Fibroblast of skin of left quadriceps (primary cell): ENCODE measurements around the gene ZNF304.

Experiments used
- DNase-seq, 2 experiments: peaks; one replicate each; pipeline ENCODE4 v3.0.0-alpha.2; 2013; ENCODE audit warnings: low read depth in 2 of 2

ZNF304 gene

GRCh38 chr19:57350877-57351805, at the start of gene ZNF304:
Gene ZNF304 (plus strand): TSS chr19:57351271. CDS start chr19:57351665, 394 bp downstream.
- DNase-seq, result peak; percentile 93 to 94

- peak; percentile 49 to 53 for DNase-seq
Observed at GRCh38 chr19:57302020-57302465, 49.0 kb upstream of the ZNF304 start.

DNA sequence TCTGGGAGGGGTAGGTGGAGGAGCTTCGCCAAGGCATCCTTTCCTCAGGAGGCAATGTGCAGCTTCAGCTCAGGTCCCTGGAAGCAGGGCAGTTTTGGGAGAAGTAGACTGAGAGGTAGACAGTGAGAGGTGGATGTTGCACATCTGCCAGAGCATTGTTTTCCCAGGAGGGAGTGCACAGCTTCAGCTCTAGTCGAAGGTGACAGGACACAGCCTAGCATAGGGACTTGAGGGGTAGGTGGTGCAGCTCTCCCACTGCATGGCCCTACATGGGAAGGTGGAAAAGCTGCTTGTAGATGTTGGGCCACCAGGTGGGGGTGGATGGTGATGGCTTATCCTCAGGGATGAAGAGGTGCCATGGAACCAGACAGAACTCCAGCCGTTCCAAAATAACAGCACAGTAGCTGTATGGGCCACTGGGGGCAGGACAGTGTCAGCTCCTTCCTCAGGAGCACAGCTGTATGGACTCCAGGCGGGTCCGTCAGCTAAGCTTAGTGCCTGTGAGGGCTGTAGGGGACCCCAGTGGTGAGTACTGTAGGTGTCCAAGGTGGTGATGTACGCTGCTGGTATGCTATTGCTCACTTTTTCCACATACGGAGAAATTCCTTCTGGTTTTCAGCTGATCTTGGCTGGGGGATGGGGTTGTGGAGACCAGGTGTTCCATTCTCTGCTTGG, 48.2 kb upstream of the ZNF304 start:
- no peak for DNase-seq

GRCh38 chr19:57305056-57305455, 46.0 kb upstream of the ZNF304 start:
- DNase-seq, result no peak

GRCh38 chr19:57308514-57308913, 42.6 kb upstream of the ZNF304 start:
- DNase-seq, result no peak

DNA sequence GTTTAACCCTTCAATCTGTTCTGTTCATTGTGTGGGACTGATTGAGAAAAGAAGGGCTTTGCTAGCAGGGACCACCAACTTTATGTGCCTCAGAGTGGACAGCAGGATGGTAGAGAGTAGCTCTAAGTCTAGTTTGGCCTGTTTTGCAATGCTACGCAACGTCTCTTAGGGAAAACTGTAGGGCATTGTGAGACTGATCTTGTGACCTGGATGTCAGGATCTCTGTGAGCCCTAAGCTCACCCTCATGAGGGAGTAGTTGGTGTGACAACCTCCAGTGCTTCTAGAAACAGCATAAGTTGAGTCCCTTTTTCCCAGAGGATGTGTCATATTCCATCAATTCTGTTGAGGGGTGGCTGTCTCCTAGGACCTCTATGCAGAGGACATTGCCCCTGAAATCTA, 40.3 kb upstream of the ZNF304 start:
- DNase-seq, result no peak

GRCh38 chr19:57314146-57314545, 36.9 kb upstream of the ZNF304 start:
- no peak for DNase-seq

DNA sequence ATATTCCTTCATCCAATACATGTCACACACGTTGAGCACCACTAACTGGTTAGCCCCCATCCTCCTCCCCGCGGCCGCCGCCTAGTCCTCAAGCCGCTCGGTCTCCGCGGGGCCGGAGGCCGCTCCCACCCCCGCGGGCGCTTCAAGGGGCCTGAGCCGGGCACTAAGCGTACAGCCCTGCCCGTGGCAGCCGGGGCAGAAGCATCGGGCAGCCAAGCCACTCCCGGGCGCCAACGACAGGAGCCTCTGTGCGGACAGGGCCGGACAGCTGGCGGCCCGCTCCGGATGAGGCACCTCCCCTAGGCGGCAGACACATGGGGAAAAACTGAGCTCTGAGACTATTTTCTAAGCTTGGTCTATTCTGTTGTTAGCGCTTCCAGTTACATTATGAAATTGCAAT, 33.6 kb upstream of the ZNF304 start:
- no peak for DNase-seq

- DNase-seq, result no peak
Observed at GRCh38 chr19:57319869-57320179, 31.2 kb upstream of the ZNF304 start.

DNA sequence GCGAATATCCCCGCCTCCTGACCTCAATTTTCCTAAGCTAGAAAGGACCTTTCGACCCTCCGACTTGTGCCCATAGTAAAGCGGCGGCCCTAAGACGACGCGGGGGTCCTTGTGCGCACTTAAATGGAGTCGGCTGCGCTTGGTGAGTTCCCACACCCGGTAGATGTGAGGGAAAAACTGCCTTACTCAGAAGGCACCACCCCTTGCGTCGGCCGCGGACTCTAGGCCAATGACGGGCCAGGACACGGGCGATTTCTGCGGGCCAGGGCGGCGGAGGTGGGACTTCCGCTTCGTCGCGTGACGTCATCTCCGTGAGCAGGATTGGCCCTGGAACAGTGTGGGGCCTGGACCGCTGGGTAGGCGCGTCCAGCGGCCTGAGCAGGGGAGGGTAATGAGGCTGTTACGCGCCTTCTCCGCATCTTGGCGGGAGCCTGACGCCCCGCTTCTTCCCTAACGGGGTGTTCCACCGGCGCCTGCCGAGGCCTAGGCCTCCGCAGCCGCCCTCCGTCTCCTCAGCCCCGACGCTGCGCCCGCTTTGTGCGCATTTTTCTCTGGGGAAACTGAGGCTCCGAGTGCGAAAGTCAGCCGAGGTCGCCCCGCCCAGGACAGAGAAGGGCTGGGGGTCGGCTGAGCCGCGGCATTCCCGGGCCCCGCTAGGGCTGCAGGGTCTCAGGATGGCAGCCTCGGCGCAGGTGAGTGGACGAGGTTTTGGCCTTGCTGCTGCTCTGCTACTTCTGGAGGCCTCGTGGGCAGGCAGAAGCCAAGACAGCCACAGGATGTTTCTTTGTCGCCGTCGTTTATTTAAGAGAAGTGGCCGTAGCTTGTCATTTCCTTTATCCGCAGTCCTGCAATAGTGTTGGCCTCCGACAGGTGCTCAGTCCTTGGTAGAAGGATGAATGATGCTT, 30.6 kb upstream of the ZNF304 start, which contains the start of gene ZNF543:
Gene ZNF543, plus strand, starts transcription at position 293 of the 905 bp plus-strand sequence. Its CDS starts 382 bp downstream, at position 675.
- DNase-seq, result peak; percentile 90 to 91

DNA sequence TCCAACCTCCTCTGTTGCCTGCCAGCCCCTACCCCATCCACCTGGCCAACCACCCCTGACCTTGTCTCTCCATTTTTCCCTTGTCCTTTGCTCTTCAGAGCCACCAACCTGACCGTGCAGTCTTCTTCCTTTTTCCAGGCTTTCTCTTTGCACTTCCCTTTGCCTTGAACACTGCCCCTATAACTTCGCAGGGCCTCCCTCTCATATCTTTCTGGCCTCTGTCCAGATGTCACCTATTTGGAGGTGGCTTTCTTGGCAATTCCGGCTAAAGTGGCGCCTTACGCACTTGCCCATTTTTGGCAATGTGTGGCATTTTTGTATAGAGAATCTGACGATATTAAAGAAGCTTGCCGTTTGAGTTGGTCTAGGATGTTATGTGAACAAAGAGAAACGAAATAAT, 30.0 kb upstream of the ZNF304 start:
- DNase-seq, result no peak

- no peak for DNase-seq
Observed at GRCh38 chr19:57321751-57322150, 29.3 kb upstream of the ZNF304 start.

GRCh38 chr19:57324992-57325391, 26.1 kb upstream of the ZNF304 start:
- no peak for DNase-seq

- DNase-seq, result no peak
Observed at GRCh38 chr19:57327993-57328392, 23.1 kb upstream of the ZNF304 start.

- no peak for DNase-seq
Observed at GRCh38 chr19:57334191-57334590, 16.9 kb upstream of the ZNF304 start.

DNA sequence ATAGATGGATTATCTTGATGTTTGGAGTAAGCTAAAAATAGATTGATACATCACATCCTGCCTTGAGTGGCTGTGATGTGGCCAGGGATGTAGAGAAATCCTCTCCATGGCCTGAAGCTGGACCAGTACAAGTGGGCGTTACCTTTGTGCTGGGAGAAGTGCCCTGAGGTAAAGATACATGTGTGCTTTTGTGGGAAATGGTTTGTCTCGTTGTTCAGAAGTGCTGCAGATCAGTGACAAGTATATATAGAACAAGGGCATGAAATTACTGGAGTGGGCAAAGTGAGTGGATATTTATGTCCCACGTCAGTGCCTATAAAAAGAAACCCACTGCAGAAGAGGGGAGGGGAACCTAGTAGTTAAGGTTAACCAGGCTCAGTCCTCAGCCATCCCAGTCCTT, 12.2 kb upstream of the ZNF304 start:
- DNase-seq, result no peak

- DNase-seq, result no peak
Observed at GRCh38 chr19:57342582-57342981, 8.5 kb upstream of the ZNF304 start.

- DNase-seq, result no peak
Observed at GRCh38 chr19:57348136-57348535, 2.9 kb upstream of the ZNF304 start.

- DNase-seq, result no peak
Observed at GRCh38 chr19:57351867-57352266, 796 bp downstream of the ZNF304 start.

- no peak for DNase-seq
Observed at GRCh38 chr19:57355916-57356315, 4.8 kb downstream of the ZNF304 start.

DNA sequence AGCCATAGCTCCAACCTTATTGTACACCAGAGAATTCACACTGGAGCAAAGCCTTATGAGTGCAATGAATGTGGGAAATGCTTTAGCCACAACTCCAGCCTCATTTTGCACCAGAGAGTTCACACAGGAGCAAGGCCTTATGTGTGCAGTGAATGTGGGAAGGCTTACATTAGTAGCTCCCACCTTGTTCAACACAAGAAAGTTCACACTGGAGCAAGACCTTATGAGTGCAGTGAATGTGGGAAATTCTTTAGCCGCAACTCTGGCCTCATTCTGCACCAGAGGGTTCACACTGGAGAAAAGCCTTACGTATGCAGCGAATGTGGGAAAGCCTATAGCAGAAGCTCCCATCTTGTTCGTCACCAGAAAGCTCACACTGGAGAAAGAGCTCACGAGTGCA, 6.3 kb downstream of the ZNF304 start:
- no peak for DNase-seq

DNA sequence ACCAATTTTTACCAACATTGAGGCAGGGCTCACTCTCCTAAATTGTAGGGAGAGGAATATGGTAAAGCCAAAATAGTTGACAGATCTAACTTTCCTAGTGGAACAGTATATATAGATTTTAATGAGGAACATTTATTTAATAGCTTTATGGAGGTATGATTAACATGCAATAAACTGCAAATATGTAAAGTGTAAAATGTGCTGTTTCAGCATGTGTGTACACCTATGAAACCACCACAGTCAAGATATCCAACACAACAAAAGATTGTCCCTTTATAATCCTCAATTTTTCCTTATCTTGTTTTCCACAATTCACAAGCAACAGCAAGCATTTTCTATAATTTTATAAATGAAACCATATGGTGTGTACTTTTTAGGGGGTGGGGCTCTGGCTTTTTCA, 8.2 kb downstream of the ZNF304 start:
- no peak for DNase-seq
